Measurements from ENCODE around the gene MS4A1. TPM values are rescaled to one million over a fixed set of nuclear protein-coding genes. Genes with fewer than 3 reads are reported as not detected.

The MS4A1 gene
- total RNA-seq, 1 experiment from 2014 or later: not detected

- H3K36me3 ChIP-seq (ENCODE audit: insufficient read depth, low read length, poor library complexity, severe bottlenecking): no peaks in the 10 kb centered on the region
- no TSS peak for BruUV-seq (replicated peaks)
- intact Hi-C loops (cut with micrococcal nuclease; ENCODE audit: unreplicated experiment): no loop called here
- TF ChIP-seq EZH2 (IDR thresholded peaks at IDR 0.05; ENCODE audit: borderline replicate concordance, low read depth, low read length, poor library complexity, severe bottlenecking): no peak
- TF ChIP-seq, protein P1, sequence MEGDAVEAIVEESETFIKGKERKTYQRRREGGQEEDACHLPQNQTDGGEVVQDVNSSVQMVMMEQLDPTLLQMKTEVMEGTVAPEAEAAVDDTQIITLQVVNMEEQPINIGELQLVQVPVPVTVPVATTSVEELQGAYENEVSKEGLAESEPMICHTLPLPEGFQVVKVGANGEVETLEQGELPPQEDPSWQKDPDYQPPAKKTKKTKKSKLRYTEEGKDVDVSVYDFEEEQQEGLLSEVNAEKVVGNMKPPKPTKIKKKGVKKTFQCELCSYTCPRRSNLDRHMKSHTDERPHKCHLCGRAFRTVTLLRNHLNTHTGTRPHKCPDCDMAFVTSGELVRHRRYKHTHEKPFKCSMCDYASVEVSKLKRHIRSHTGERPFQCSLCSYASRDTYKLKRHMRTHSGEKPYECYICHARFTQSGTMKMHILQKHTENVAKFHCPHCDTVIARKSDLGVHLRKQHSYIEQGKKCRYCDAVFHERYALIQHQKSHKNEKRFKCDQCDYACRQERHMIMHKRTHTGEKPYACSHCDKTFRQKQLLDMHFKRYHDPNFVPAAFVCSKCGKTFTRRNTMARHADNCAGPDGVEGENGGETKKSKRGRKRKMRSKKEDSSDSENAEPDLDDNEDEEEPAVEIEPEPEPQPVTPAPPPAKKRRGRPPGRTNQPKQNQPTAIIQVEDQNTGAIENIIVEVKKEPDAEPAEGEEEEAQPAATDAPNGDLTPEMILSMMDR (conservative IDR thresholded peaks at IDR 0.05; ENCODE audit: low read depth, low read length): no peak
- peak; percentile 5 for DNase-seq (ENCODE audit: low spot score)
- no peaks in the 10 kb centered on the region for H3K4me1 ChIP-seq (ENCODE audit: insufficient read depth, low read length, poor library complexity, severe bottlenecking)
- no peak overlapping the region for H3K27ac ChIP-seq (ENCODE audit: low read depth, low read length, poor library complexity, severe bottlenecking)
- peaks cover 13% of the 10 kb centered on the region for H3K27me3 ChIP-seq (replicated peaks; ENCODE audit: insufficient read depth, low read depth, low read length, poor library complexity)
- H3K4me3 ChIP-seq (ENCODE audit: low read depth, low read length, poor library complexity, severe bottlenecking): no peak overlapping the region
- ChIA-PET CTCF (no interaction called here), POLR2A (ENCODE audit: low non-redundant PET) (no interaction called here)
- no peaks in the 10 kb centered on the region for H3K9me3 ChIP-seq (ENCODE audit: low read depth, low read length, poor library complexity, severe bottlenecking)
Observed at GRCh38 chr11:60428517-60428916, 27.1 kb upstream of the MS4A1 start.

- TF ChIP-seq EZH2 (IDR thresholded peaks at IDR 0.05; ENCODE audit: borderline replicate concordance, low read depth, low read length, poor library complexity, severe bottlenecking): no peak
- TF ChIP-seq, protein P1 (conservative IDR thresholded peaks at IDR 0.05; ENCODE audit: low read depth, low read length): no peak
- no peak for DNase-seq (ENCODE audit: low spot score)
- intact Hi-C loops (cut with micrococcal nuclease; ENCODE audit: unreplicated experiment): no loop called here
- H3K36me3 ChIP-seq (ENCODE audit: insufficient read depth, low read length, poor library complexity, severe bottlenecking): no peaks in the 10 kb centered on the region
- H3K4me1 ChIP-seq (ENCODE audit: insufficient read depth, low read length, poor library complexity, severe bottlenecking): no peaks in the 10 kb centered on the region
- no peak within 1 kb of the TSS for H3K27ac ChIP-seq (ENCODE audit: low read depth, low read length, poor library complexity, severe bottlenecking)
- no peak within 1 kb of the TSS for H3K4me3 ChIP-seq (ENCODE audit: low read depth, low read length, poor library complexity, severe bottlenecking)
- BruUV-seq (replicated peaks): no TSS peak
- H3K27me3 ChIP-seq (replicated peaks; ENCODE audit: insufficient read depth, low read depth, low read length, poor library complexity): peaks cover 16% of the 10 kb centered on the region
- POLR2A ChIA-PET (ENCODE audit: low non-redundant PET): no interaction called here
- CTCF ChIA-PET: no interaction called here
- no peaks in the 10 kb centered on the region for H3K9me3 ChIP-seq (ENCODE audit: low read depth, low read length, poor library complexity, severe bottlenecking)
Observed at GRCh38 chr11:60429272-60429671, 26.4 kb upstream of the MS4A1 start, which contains the start of gene MS4A5. TSS of gene MS4A5 (plus strand) at chr11:60429572. CDS start at chr11:60429675, 103 bp downstream.

DNA sequence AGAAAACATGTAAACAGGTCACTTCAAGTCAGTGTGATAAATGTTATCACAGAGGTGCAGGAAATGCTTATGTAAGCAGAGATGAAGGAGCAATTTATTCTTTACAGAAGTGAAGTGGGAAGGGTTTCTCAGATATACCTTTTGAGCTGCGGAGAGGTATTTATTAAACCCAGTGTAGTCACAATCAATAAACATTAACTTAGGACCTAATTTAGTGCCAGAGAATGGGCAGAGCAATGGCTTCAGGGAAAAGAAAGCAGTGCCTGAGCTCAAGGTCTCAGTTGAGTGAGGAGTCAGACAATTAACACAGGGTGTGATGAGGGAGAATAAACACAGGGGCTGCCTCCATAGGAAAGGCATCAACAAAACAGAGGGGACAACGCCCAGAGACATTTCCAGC lies 24.4 kb upstream of the MS4A1 start:
- CTCF ChIA-PET: no interaction called here
- Histone ChIP-seq H3K4me3 (ENCODE audit: low read depth, low read length, poor library complexity, severe bottlenecking) (no peak overlapping the region), H3K27me3 (replicated peaks; ENCODE audit: insufficient read depth, low read depth, low read length, poor library complexity) (peaks cover 16% of the 10 kb centered on the region), H3K9me3 (ENCODE audit: low read depth, low read length, poor library complexity, severe bottlenecking) (no peaks in the 10 kb centered on the region), H3K36me3 (ENCODE audit: insufficient read depth, low read length, poor library complexity, severe bottlenecking) (no peaks in the 10 kb centered on the region), H3K4me1 (ENCODE audit: insufficient read depth, low read length, poor library complexity, severe bottlenecking) (no peaks in the 10 kb centered on the region), H3K27ac (ENCODE audit: low read depth, low read length, poor library complexity, severe bottlenecking) (no peak overlapping the region)
- intact Hi-C loops (cut with micrococcal nuclease; ENCODE audit: unreplicated experiment): no loop called here
- POLR2A ChIA-PET (ENCODE audit: low non-redundant PET): no interaction called here
- DNase-seq (ENCODE audit: low spot score): no peak
- no TSS peak for BruUV-seq (replicated peaks)
- TF ChIP-seq, protein P1 (conservative IDR thresholded peaks at IDR 0.05; ENCODE audit: low read depth, low read length): no peak
- TF ChIP-seq EZH2 (IDR thresholded peaks at IDR 0.05; ENCODE audit: borderline replicate concordance, low read depth, low read length, poor library complexity, severe bottlenecking): no peak
